HG02759 (cell line): ENCODE measurements around the gene KRT79.
"Not testable (repeated sequence)": the region's sequence is repeated elsewhere in the genome, so short reads cannot be mapped to it uniquely, and the experiment has no call there.

Experiments used
- ATAC-seq: cut with Tn5 transposase; IDR thresholded peaks from one replicate; pipeline ENCODE4 v1.9.1; 2021; ENCODE audit warnings: mild to moderate bottlenecking, moderate library complexity; ENCODE audit not compliant: unreplicated experiment

The KRT79 gene

DNA sequence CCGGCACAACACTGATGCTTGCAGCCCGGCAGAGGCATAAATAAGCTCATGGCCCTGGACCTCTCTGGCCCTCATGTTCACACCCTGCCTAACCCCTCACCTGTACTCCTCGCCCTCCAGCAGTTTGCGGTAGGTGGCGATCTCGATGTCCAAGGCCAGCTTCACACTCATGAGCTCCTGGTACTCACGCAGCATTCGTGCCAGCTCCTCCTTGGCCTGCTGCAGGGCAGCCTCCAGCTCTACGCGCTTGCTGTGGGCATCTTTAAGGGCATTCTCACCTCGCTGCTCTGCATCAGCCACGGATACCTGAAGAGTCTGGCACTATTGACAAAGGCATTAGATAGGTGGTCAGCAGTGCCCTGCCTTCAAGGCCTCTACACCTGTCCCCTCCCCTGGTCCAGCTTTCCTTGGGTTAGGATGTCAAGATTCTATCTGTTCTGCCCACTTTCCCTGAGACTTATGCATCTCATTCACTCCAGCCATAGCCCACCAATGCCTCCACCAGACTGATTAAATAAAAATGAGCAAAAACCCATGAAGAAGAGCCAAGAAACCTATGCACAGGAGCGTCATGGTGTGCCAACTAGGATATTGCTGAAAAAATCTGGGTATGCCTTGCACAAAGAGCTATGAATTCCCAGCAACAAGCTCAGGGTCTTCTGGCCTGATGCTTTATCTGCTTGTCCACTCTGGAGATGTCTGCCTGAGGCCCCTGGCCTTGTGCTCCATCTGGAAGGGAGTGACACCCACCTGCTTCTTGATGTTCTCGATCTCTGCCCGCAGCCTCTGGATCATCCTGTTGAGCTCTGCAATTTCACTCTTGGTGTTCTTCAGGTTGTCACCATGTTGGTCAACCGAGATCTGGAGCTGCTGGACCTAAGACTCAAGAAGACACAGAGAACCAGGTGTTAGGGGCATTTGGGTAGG, 26.3 kb downstream of the KRT79 start:
- ATAC-seq = no peak

DNA sequence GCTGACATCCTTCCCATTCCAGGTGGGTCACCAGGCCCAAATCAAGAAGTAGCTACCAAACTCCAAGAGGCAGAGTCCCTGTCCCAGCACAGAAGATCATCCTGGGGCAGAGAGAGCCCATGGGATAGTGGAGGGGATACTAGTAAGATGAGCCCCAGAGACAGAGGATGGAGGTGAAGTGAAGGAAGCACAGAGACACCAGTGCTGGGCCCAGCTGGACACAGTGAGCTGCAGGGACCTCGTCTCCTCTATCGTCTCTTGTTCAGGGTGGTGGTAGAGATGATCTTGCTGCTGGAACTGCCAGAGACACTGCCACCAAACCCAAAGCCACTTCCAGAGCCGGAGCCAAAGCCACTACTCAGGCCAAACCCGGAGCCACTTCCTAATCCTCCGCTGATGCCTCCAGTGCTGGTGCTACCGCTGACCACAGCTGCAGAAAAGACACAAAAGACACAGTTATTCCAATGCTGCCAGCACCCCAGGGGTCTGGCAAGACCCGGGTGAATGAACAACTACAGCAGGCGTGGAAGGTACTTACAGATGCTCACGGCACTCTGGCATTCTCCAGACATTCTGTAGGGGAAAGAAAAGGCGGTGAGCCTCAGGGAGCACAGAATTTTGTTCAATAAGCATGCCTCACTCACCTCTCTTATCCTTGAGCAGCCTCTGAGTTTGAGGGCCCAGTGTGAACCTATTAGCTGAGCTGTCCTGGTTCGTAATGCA, 27.1 kb downstream of the KRT79 start:
- ATAC-seq = no peak

DNA sequence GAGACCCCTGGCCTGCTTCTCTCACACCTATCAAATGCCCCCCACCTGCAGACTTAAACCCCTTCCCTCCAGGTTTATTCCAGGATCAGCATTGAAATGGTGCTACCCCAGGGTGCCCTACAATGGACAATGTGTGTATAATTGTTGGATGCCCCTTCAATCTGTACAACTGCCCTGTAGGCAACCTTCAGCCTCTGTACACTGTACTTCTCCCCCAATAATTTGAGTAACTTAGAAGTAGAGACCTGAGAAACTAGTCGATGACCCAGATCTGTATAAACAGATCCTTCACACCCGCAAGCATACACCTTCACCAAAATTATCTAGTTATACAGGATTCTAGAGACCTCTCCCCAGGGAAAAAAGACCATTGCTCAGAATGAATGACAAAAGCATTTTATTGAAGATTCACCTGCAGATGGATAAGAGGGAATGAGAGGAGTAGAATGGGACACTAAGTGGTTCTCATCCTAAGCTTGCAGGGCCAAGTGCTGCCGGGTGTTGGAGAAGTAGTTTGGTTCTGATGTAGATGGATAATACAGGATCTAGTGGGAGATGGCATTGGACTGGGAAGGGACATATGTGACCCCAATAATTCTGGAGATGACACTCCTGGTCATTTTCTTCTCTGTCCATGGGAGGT, 27.8 kb downstream of the KRT79 start:
- no peak for ATAC-seq

DNA sequence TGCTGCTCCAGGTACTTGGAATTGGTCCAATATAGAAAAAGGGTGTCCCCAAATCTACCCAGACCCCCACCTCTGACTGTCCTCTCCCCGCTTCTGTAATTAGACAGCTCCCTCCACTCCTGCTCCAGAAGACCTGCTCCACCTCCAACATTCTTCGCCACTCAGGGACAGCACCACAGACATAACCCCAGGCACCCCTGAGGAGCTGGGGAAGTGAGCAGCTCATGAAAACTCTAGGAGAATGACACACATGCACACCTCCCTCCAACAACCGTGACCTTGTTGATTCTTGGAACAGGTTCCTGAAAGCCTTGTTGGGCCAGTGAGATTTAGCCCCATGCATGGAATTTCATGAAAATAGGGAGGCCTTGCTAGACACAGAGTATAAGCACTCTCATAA, 28.4 kb downstream of the KRT79 start:
- ATAC-seq = no peak

- no peak for ATAC-seq
These were observed 29.1 kb downstream of the KRT79 start for GRCh38 chr12:52805000-52805399.

DNA sequence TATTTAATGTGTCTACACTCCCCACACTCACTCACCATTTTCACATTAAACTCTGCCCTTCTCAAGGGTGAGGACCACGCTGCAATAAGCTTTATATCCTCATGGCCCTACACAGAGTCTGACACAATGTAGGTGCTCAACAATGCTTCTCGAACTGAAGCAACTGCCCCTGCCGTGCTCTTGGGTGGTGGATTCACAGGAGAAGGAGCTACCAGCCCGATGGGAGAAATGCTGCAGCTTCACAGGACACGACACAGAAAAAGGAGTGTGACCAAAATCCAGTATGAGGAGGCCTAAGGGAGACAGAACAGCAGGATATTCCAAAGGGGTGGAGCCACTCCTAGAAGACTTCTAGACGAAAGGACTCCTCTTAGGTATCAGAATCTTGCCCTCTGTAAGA, 31.7 kb downstream of the KRT79 start:
- ATAC-seq = no peak

- ATAC-seq = no peak
These were observed 32.3 kb downstream of the KRT79 start for GRCh38 chr12:52801773-52802172.

DNA sequence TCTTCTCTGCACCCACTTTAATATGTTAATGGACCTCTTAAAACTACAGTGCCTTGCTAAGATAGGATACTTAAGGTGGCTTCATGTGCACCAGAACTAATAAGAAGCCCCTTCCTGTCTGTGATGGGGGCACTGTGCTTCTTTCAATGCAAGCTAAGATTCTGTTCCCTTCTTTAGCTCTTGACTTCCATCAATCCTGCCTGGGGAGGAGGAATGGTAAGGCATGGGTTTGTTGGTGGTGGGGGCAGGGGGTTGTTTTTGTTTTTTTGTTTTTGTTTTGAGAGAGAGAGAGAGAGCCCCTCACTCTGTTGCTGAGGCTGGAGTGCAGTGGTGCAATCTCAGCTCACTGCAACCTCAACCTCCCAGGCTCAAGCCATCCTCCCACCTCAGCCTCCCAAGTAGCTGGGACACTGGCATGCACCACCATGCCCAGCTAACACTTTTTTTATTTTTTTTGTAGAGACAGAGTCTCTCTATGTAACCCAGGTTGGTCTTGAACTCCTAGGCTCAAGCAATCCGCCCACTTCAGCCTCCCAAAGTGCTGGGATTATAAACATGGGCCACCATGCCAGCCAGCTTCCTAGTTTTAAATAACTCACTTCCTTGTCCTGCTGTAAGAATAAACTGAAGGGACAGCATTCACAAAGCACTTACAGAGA, 33.7 kb downstream of the KRT79 start:
- no peak for ATAC-seq

GRCh38 chr12:52799505-52800211, 34.5 kb downstream of the KRT79 start:
- no peak for ATAC-seq

DNA sequence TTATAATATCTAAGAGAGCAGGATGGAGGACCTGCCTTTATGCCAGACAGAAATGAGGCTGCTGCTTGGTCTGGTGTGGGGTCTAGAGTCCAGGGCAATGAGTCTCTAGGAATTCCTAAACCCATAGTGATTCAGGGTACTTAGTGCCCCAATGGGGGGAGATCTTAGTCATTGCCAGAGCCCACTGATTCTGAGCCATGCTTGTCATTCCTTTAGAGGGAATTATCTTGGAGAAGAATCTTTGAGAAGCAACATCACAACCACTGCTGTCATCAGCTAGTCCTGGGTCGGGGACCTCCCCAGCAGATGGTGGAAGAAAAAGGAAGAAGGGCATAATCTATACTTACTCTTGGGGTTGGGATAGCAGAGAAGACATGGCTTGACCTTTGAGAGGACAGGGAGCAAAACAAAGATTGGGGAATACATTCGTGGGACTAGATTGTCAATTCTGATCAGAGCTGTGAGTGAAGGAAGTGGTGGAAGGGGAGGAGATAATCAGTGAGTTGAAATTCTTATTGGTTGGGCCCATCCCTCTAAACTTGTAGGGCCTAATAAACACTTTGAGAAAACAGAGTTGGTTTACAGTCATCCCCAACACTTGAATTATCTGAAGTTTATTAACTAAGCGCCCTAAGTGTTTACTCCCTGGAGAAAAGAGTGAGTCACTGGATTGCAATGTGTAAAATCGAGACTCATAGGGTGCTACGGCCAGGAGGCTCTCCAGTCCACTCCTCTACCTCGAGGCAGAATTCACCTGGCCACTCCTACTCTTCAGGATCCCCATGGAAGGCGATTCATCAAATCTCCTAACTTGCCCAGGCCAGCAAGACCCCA, 35.2 kb downstream of the KRT79 start:
- no peak for ATAC-seq

DNA sequence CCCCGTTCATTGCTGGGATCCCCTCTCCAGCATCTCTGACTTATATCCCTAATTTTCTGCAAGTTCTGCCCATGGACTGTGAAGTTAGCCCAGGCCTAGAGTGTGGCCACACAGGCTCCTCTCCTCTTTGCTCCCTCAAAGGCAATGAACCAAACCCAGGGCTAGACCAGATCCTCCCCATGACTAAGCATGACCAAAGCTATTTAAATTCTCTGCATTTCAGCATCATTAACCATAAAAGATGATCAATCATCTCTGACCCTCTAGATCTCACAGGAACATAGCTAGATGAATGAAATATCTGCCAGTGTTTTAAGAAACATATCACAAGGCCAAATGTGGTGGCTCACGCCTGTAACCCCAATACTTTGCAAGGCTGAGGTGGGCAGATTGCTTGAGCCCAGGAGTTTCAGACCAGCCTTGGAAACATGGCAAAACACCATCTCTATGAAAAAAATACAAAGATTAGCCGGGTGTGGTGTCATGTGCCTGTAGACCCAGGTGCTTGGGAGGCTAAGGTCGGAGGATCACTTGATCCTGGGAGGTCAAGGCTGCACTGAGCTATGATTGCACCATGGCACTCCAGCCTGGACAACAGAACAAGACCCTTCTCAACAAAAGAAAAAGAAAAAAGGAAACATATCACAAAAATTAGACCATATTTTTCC, 36.0 kb downstream of the KRT79 start:
- no peak for ATAC-seq

- no peak for ATAC-seq
These were observed 36.6 kb downstream of the KRT79 start for GRCh38 chr12:52797529-52797894.

DNA sequence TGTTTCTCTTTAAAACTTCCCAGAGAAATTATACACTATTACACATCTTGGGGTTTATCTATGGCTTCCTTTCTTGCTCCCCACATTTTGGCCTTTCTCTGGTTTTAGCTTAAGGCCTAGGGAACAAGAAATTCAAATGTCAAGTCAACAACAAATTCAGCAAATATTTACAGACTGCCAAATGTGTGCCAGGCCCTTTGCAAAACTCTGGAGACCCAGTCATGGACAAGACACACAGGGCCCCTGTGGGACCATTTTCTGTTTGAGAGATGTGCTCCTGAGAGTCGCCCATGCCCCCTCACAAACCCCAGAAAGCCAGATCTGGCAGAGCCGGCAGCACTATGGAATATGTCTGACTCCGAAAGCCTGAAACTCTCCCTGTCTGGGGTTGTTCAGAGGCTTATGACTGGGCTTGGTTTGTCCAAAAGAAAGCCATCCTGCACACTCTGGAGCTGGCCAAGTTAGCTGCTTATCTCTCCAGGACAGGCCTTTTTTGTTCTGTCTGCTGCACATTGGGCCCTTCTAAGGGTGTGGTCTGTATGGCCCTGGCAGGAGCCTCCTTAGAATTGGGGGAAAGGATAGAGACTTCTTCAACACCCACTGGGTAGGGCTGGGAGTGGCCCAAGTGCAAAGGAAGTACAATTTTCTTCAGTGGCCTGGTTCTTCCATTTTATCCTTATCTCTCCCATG, 37.1 kb downstream of the KRT79 start:
- ATAC-seq = no peak

DNA sequence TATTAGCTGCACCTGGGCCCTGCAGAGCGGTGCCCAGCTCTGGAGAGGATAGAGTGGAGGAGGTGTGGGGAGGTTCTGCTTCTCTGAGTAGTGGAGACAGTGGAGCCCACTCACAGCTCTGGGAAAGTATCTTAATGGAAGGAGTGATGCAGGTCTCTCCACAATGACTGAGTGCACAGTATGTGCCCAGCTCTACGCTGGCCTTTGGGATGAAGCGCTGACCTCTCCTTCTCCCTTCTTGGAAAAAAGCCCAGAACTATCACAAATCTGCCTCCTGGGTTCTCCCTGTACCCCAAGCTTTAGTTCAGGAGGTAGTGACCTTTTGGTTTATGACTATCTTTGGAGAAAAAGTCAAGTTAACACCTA, 37.7 kb downstream of the KRT79 start:
- ATAC-seq = no peak

DNA sequence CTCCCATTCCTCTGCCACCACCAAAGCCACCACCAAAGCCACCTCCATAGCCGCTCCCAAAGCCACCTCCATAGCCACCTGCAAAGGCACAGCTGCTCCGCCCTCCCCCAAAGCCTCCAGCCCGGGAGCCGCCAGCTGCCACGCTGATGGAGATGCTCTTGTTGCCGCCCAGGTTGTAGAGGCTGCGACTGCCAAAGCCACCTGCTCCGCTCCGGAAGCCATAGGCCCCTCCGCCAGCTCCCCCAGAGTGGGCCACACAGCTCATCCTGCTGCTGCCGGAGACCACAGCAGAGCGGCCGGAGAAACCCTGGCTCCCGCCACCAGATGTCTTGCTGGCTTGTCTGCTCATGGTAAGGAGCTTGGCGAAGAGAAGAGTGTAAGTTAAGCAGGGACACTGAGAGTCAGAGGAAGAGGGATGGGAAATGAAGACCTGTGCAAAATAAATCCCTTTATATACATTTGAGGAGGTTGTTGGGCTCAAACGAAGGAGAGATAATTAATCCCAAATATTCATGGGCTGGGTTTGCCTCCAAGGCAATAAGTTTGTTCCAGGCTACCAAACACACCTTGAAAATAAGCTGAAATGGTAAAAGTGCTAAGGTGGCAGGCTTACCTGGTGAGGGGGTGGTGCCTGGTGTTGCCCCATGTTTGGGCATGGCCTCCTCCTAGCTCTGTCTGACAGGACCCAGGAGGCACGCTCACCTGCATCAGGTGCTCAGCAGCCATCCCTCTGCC, 38.2 kb downstream of the KRT79 start, which contains the start of gene KRT3:
TSS of gene KRT3 (minus strand) at position 424 of the 735 bp plus-strand sequence. CDS start at position 349, 75 bp downstream.
- ATAC-seq = no peak

GRCh38 chr12:52795332-52795674, 38.8 kb downstream of the KRT79 start:
- ATAC-seq = not testable (repeated sequence)

DNA sequence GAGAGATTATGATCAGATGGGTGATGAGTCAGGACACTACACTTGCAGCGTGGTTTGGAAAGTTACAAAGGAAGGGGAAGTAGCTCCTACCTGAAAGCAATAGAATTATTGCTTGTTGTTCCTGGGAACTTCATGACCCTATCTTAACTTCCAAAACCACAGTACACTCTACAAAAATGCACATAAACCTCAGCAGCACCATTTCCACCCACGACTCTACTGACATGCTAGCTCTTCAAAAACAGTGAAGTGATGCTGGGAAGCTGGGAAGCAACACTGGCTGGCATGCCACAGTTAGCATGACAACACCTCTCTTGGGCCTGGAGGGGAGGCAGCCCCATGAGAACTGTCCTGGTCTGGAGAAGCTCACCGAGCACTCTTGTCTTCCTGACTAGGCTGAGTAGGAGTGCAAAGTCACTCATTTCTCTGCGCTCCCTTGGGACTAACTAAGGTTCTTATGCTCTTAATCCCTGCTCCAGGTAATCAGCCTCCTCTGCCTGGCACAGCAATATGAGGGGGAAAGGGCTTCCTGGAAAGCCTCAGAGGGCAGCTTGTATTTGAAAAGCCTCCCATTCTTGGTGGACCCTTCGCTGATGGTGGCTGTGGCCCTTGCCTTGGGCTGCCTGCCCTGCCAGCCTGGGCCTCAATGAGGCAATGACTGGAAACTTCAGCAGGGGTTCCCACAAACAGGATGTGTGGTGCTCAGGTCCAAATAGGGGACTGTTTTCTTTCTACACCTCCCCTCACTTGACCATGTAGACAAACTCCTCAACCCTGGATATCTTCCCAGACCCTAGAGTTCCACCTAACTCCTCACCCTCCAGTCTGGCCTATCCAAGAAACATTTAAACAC, 39.4 kb downstream of the KRT79 start:
- ATAC-seq = no peak
